Neural progenitor cell (in vitro differentiated cells): ENCODE measurements around the gene PWWP2B. TPM values are rescaled to one million over a fixed set of nuclear protein-coding genes. Genes with fewer than 3 reads are reported as not detected.

ENCODE experiments used
- DNase-seq: peaks from one replicate; pipeline ENCODE4 v3.0.0-alpha.2; 2016; ENCODE audit warnings: low spot score
- H2AFZ ChIP-seq: fragments of 200-600 bp; sonication (generic); replicated peaks from 2 replicates; pipeline ENCODE4 v1.6.1; 2016; ENCODE audit warnings: antibody characterized with exemption
- H3F3A ChIP-seq: fragments of 200-600 bp; sonication (generic); 2 replicates; pipeline ENCODE4 v1.6.1; 2016; ENCODE audit warnings: antibody characterized with exemption, low read depth
- H3K27ac ChIP-seq: fragments of 200-600 bp; sonication (generic); 2 replicates; pipeline ENCODE4 v1.5.1; 2016; ENCODE audit warnings: mild to moderate bottlenecking
- H3K27me3 ChIP-seq: fragments of 200-600 bp; sonication (generic); 2 replicates; pipeline ENCODE4 v1.6.1; 2016; ENCODE audit warnings: mild to moderate bottlenecking, moderate library complexity
- H3K36me3 ChIP-seq: fragments of 200-600 bp; sonication (generic); 2 replicates; pipeline ENCODE4 v1.5.1; 2016
- H3K4me1 ChIP-seq: fragments of 200-600 bp; sonication (generic); 2 replicates; pipeline ENCODE4 v1.6.1; 2016; ENCODE audit warnings: mixed run types
- H3K4me2 ChIP-seq: fragments of 200-600 bp; sonication (generic); 2 replicates; pipeline ENCODE4 v1.6.1; 2016
- H3K4me3 ChIP-seq: fragments of 200-600 bp; sonication (generic); 2 replicates; pipeline ENCODE4 v1.5.1; 2016
- H3K79me2 ChIP-seq: fragments of 200-600 bp; sonication (generic); 2 replicates; pipeline ENCODE4 v1.6.1; 2016; ENCODE audit warnings: low read depth
- H3K9ac ChIP-seq: fragments of 200-600 bp; sonication (generic); 2 replicates; pipeline ENCODE4 v1.6.1; 2016
- H3K9me3 ChIP-seq: fragments of 200-600 bp; sonication (generic); 2 replicates; pipeline ENCODE4 v1.5.1; 2016; ENCODE audit warnings: low read depth
- H4K20me1 ChIP-seq: fragments of 200-600 bp; sonication (generic); 2 replicates; pipeline ENCODE4 v1.6.1; 2016; ENCODE audit warnings: low read depth
- H3K27ac Mint-ChIP-seq: 3 replicates; pipeline ENCODE4 v1.8.0; 2021; ENCODE audit warnings: mixed read lengths
- H3K27me3 Mint-ChIP-seq: 2 replicates; pipeline ENCODE4 v1.8.0; 2022; ENCODE audit warnings: low read depth, mild to moderate bottlenecking, inconsistent platforms, moderate library complexity, mixed read lengths; ENCODE audit not compliant: insufficient read depth
- H3K36me3 Mint-ChIP-seq: 3 replicates; pipeline ENCODE4 v1.8.0; 2021; ENCODE audit warnings: mixed read lengths
- H3K4me1 Mint-ChIP-seq: 3 replicates; pipeline ENCODE4 v1.8.0; 2021; ENCODE audit warnings: mixed read lengths
- H3K4me3 Mint-ChIP-seq: 3 replicates; pipeline ENCODE4 v1.8.0; 2021; ENCODE audit warnings: mild to moderate bottlenecking, moderate library complexity, mixed read lengths
- H3K9me3 Mint-ChIP-seq: 3 replicates; pipeline ENCODE4 v1.8.0; 2020; ENCODE audit warnings: mixed read lengths
- EZH2 ChIP-seq: fragments of 200-600 bp; sonication (generic); IDR thresholded peaks from 2 replicates; pipeline ENCODE4 v1.6.1; 2017; ENCODE audit warnings: antibody characterized with exemption, mild to moderate bottlenecking, moderate library complexity
- EZH2phosphoT487 ChIP-seq: fragments of 200-600 bp; sonication (generic); IDR thresholded peaks from 2 replicates; pipeline ENCODE4 v1.6.1; 2017; ENCODE audit warnings: antibody characterized with exemption
- total RNA-seq: library from RNA; depleted of rRNA; stranded (reverse); fragments of >200 nt; gene quantifications from 2 replicates; pipeline ENCODE4 v1.2.3, GENCODE V29; 2015; ENCODE audit warnings: low replicate concordance
- TF ChIP-seq, protein P1 (sequence below): fragments of 200-600 bp; sonication (generic); IDR thresholded peaks from 2 replicates; pipeline ENCODE4 v1.5.1; 2017; ENCODE audit warnings: antibody characterized with exemption, mild to moderate bottlenecking

The PWWP2B gene
- total RNA-seq, 1 donor from 2014 or later, result 0.34 TPM

GRCh38 chr10:132455986-132456847, 59.2 kb downstream of the PWWP2B start:
- TF ChIP-seq EZH2, result no peak
- TF ChIP-seq, protein P1, sequence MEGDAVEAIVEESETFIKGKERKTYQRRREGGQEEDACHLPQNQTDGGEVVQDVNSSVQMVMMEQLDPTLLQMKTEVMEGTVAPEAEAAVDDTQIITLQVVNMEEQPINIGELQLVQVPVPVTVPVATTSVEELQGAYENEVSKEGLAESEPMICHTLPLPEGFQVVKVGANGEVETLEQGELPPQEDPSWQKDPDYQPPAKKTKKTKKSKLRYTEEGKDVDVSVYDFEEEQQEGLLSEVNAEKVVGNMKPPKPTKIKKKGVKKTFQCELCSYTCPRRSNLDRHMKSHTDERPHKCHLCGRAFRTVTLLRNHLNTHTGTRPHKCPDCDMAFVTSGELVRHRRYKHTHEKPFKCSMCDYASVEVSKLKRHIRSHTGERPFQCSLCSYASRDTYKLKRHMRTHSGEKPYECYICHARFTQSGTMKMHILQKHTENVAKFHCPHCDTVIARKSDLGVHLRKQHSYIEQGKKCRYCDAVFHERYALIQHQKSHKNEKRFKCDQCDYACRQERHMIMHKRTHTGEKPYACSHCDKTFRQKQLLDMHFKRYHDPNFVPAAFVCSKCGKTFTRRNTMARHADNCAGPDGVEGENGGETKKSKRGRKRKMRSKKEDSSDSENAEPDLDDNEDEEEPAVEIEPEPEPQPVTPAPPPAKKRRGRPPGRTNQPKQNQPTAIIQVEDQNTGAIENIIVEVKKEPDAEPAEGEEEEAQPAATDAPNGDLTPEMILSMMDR, result no peak
- Histone ChIP-seq H3K4me1 (no peaks in the 10 kb centered on the region), H3K27me3 (peaks cover 32% of the 10 kb centered on the region), H4K20me1 (peaks cover 4% of the 10 kb centered on the region), H3K9ac (no peak overlapping the region), H3K36me3 (no peaks in the 10 kb centered on the region), H3K9me3 (no peaks in the 10 kb centered on the region), H3F3A (peaks cover under 1% of the 10 kb centered on the region), H3K4me3 (no peak overlapping the region), H3K27ac (no peak overlapping the region), H2AFZ (no peak overlapping the region), H3K79me2 (no peaks in the 10 kb centered on the region), H3K4me2 (no peak overlapping the region)
- Mint-ChIP-seq H3K27ac (no peak overlapping the region), H3K27me3 (peaks cover 9% of the 10 kb centered on the region), H3K9me3 (no peaks in the 10 kb centered on the region), H3K36me3 (no peaks in the 10 kb centered on the region), H3K4me1 (peaks cover 4% of the 10 kb centered on the region), H3K4me3 (no peak overlapping the region)
- no peak for DNase-seq

DNA sequence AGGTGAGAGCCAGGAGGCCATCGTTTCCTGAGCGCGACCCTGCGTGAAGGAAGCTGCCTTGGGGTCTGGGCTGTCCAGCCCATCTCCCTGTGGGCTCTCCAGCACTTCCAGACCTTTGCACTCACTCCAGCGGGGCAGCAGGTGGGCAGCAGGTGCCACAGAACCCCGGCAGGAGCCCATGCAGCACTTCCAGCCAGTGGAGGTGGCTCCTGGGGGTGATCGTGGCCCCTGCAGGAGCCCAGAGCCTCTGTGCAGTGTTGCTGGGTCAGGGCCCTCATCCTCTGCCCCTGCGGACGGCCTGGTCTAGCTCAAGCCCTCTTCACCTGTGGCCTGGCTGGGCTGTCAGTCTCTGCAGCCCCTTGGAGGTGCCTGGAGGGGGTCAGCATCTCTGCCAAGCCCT, 59.9 kb downstream of the PWWP2B start:
- no peaks in the 10 kb centered on the region for H3K4me1 ChIP-seq
- Mint-ChIP-seq H3K27ac (no peak overlapping the region), H3K4me1 (no peaks in the 10 kb centered on the region), H3K4me3 (no peak overlapping the region), H3K27me3 (peaks cover 9% of the 10 kb centered on the region), H3K36me3 (no peaks in the 10 kb centered on the region), H3K9me3 (no peaks in the 10 kb centered on the region)
- H3K9me3 ChIP-seq, result no peaks in the 10 kb centered on the region
- H3K36me3 ChIP-seq, result no peaks in the 10 kb centered on the region
- no peaks in the 10 kb centered on the region for H3F3A ChIP-seq
- H3K4me3 ChIP-seq, result no peak overlapping the region
- no peak for TF ChIP-seq EZH2
- TF ChIP-seq EZH2phosphoT487, result no peak
- TF ChIP-seq, protein P1, result no peak
- H2AFZ ChIP-seq, result no peak overlapping the region
- no peaks in the 10 kb centered on the region for H3K79me2 ChIP-seq
- H4K20me1 ChIP-seq, result peaks cover 4% of the 10 kb centered on the region
- peaks cover 32% of the 10 kb centered on the region for H3K27me3 ChIP-seq
- H3K9ac ChIP-seq, result no peak overlapping the region
- H3K4me2 ChIP-seq, result no peak overlapping the region
- DNase-seq, result no peak
- H3K27ac ChIP-seq, result no peak overlapping the region

DNA sequence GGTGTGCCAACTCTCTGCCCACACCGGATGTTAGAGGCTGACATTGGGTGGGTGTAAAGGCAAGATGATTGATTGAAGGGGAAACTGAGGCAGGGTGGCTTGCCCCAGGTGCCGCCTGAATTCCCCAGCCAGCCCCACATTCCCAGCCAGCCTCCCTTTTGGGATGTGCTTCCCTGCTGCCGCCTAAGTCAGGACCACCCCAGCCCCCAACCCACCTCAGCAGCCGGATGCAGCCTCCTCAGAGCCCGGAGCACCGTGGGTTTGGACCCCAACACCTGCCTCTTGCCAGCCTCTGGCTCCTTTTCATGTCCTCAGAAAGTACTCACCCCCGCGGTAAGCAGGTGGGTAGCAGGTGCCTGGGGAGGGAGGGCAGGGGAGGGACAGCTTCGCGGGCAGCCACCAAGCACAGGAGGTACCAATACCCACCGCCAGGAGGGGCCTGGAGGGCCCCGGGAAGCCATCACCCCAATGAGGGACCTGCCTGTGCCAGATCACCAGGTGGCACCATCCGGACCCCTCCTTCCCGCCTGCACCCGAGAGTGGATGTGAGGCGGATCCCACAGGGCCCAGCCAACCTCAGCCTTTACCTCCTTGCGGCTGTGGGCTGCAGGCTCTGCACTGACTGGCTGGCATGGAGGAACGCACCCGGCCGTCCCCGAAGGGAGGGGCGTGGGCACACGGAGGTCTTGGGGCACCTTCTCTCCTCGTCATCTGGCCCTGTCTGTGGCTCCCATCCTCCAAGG, 60.5 kb downstream of the PWWP2B start:
- H3K9me3 Mint-ChIP-seq, result no peaks in the 10 kb centered on the region
- Histone ChIP-seq H3K36me3 (no peaks in the 10 kb centered on the region), H3K27me3 (peaks cover 32% of the 10 kb centered on the region), H3K9me3 (no peaks in the 10 kb centered on the region), H4K20me1 (peaks cover 2% of the 10 kb centered on the region), H3K4me1 (no peaks in the 10 kb centered on the region), H3F3A (no peaks in the 10 kb centered on the region), H3K9ac (no peak overlapping the region), H3K79me2 (no peaks in the 10 kb centered on the region), H3K27ac (no peak overlapping the region), H3K4me2 (no peak overlapping the region), H2AFZ (no peak overlapping the region), H3K4me3 (no peak overlapping the region)
- H3K4me1 Mint-ChIP-seq, result no peaks in the 10 kb centered on the region
- H3K4me3 Mint-ChIP-seq, result no peak overlapping the region
- H3K27me3 Mint-ChIP-seq, result peaks cover 9% of the 10 kb centered on the region
- no peak overlapping the region for H3K27ac Mint-ChIP-seq
- no peak for DNase-seq
- H3K36me3 Mint-ChIP-seq, result no peaks in the 10 kb centered on the region
- TF ChIP-seq EZH2, result no peak
- TF ChIP-seq, protein P1, result peak; percentile 22
- no peak for TF ChIP-seq EZH2phosphoT487
